Measurements from ENCODE around the gene PARM1.

- TF ChIP-seq CTCF (IDR thresholded peaks at IDR 0.05) (no peak), POLR2A (IDR thresholded peaks at IDR 0.05) (no peak)
Measured at GRCh38 chr4:75018811-75019479, 86.0 kb downstream of the PARM1 start.

Data from adrenal gland (tissue), 5 donors.